ENCODE data around the gene CEP104. TPM values are rescaled to one million over a fixed set of nuclear protein-coding genes. Genes with fewer than 3 reads are reported as not detected.

Gene CEP104
- total and polyA plus RNA-seq, 8 donors: 9.2 to 37.7 (median 23.7) TPM

DNA sequence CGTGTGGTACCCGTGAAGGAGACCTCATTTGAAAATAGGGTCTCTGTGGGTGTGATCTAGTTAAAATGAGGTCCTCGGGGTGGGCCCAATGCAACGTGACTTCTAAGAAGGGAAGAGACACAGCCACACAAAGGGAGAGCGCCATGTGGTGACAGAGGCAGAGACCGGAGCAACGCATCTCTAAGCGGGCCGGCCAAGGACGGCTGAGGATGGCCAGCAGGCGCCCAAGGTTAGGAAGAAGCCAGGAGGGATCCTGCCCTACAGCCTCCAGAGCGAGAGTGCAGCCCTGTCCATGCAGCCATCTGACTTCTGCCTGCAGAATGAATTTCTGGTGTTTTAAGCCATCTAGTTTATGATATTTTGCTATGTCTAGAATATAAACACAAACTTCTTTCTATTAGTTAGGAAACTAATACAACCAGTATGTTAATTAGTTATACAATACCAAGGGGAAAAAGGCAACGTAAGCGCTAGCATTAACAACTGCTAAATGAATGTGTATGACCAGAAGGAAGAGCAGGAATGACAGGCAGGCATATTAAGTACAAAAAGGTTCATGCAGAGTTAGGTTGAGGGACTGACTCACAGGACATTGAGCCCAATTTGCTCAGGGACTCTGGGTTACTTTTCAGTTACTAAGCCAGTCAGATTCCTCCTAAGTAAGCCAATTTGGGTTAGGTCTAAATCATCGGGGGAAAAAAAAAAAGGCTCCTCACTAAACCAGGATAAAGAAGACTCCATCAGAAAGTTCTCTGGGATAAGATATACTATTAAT is 4.1 kb downstream of the CEP104 start:
- Histone ChIP-seq H3K36me3 (peaks cover 0 to 10% (median 6%) of the 10 kb centered on the region in 3 donors), H3K27me3 (no peaks in the 10 kb centered on the region), H3K9me3 (no peaks in the 10 kb centered on the region), H3K4me3 (no peak overlapping the region), H3K27ac (no peak overlapping the region), H3K4me1 (peaks cover 5 to 10% (median 7%) of the 10 kb centered on the region in 3 donors)
- 73 to 80% methylated on average over 15 of the region's 15 CpGs for WGBS, 2 donors
- intact Hi-C loops (cut with DNase I): no loop called here
- FAIRE-seq (no peak), ATAC-seq (no peak), DNase-seq (peak in 1 of 6 donors; percentile 34)
- TF ChIP-seq, protein P1, sequence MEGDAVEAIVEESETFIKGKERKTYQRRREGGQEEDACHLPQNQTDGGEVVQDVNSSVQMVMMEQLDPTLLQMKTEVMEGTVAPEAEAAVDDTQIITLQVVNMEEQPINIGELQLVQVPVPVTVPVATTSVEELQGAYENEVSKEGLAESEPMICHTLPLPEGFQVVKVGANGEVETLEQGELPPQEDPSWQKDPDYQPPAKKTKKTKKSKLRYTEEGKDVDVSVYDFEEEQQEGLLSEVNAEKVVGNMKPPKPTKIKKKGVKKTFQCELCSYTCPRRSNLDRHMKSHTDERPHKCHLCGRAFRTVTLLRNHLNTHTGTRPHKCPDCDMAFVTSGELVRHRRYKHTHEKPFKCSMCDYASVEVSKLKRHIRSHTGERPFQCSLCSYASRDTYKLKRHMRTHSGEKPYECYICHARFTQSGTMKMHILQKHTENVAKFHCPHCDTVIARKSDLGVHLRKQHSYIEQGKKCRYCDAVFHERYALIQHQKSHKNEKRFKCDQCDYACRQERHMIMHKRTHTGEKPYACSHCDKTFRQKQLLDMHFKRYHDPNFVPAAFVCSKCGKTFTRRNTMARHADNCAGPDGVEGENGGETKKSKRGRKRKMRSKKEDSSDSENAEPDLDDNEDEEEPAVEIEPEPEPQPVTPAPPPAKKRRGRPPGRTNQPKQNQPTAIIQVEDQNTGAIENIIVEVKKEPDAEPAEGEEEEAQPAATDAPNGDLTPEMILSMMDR (IDR thresholded peaks at IDR 0.05): no peak

DNA sequence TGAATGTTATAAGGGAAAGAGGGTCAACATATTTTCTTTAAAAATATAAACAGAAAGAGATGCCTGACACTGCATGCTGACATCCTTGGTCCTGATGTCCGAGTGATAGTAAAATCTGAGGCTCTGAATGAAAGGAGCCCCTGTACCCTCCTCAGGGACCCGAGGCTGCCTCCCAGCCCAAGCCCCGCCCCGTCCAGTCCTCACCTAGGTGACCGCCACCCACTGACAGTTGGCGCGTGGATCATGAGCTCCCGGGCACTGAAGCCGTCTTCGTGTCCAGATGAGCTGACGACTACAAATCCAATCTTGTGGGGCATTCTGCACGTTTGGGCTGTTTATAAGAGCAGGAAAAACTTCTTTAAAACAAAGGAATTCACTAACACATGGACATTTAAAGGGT is 4.9 kb downstream of the CEP104 start:
- H3K36me3 ChIP-seq: peaks cover 0 to 18% (median 6%) of the 10 kb centered on the region in 3 donors
- ATAC-seq: no peak

DNA sequence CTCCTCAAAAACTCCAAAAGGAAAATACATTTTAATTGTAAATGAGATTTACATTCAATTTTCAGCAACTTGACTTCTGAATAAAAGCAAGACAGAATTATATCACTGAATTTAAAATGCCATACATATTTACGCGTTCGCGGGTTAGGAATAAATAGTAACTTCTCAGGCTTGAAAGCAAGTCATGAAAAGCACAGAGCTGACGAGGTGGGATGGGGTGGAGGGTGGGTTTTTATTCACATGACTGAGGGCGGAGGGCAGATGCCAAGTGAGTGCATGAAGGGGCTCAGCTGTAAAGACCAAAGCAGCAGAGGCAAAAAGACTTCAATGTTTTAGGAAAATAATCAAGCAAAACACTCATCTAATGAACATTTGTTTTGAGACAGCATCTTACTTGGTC is 5.7 kb downstream of the CEP104 start:
- 95 to 96% methylated on average over 6 of the region's 6 CpGs for WGBS, 2 donors
- Histone ChIP-seq H3K36me3 (peaks cover 0 to 20% (median 6%) of the 10 kb centered on the region in 3 donors), H3K4me1 (peaks cover 5 to 10% (median 7%) of the 10 kb centered on the region in 3 donors), H3K9me3 (no peaks in the 10 kb centered on the region), H3K27ac (no peak overlapping the region), H3K27me3 (no peaks in the 10 kb centered on the region), H3K4me3 (no peak overlapping the region)
- intact Hi-C loops (cut with DNase I): no loop called here
- DNase-seq (peak in 1 of 6 donors; percentile 3), ATAC-seq (no peak), FAIRE-seq (no peak)
- TF ChIP-seq, protein P1 (IDR thresholded peaks at IDR 0.05): no peak

More for the DNA sequence above, 4.9 kb downstream of the CEP104 start:
- intact Hi-C loops (cut with DNase I): no loop called here
- DNase-seq (no peak), FAIRE-seq (no peak)
- Histone ChIP-seq H3K27me3 (no peaks in the 10 kb centered on the region), H3K9me3 (no peaks in the 10 kb centered on the region), H3K4me3 (no peak overlapping the region), H3K27ac (no peak overlapping the region), H3K4me1 (peaks cover 5 to 10% (median 7%) of the 10 kb centered on the region in 3 donors)
- 80 to 87% methylated on average over 12 of the region's 12 CpGs for WGBS, 2 donors
- TF ChIP-seq, protein P1 (IDR thresholded peaks at IDR 0.05): no peak

DNA sequence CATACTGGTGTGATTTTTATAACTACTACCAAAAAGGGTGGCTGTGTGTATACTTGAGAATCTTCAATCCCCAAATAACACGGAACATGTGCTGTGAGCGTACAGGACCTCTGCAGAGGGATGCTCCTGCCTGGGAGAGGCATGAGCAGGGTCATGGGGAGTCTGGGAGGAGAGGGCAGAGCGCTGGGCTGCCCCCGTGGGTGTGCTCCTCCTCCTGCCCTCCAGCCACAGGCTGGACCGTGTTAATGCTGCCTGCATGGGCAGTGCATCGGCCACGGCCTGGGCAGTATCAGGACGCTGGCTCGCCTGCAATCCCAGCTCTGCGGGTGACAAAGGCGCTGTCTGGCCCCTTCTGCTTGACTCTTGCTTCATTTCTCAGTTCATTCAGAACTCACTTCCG is 6.2 kb downstream of the CEP104 start:
- TF ChIP-seq, protein P1 (IDR thresholded peaks at IDR 0.05): no peak
- H3K4me1 ChIP-seq: peaks cover 4 to 7% (median 5%) of the 10 kb centered on the region in 3 donors
- DNase-seq: peak in 1 of 6 donors; percentile 39
- ATAC-seq: no peak
- no peak for FAIRE-seq
- H3K36me3 ChIP-seq: peaks cover 0 to 20% (median 6%) of the 10 kb centered on the region in 3 donors
- no peak overlapping the region for H3K27ac ChIP-seq
- H3K27me3 ChIP-seq: no peaks in the 10 kb centered on the region
- WGBS, 2 donors: 85 to 90% methylated on average over 12 of the region's 12 CpGs
- H3K4me3 ChIP-seq: no peak overlapping the region
- intact Hi-C loops (cut with DNase I): no loop called here
- H3K9me3 ChIP-seq: no peaks in the 10 kb centered on the region

DNA sequence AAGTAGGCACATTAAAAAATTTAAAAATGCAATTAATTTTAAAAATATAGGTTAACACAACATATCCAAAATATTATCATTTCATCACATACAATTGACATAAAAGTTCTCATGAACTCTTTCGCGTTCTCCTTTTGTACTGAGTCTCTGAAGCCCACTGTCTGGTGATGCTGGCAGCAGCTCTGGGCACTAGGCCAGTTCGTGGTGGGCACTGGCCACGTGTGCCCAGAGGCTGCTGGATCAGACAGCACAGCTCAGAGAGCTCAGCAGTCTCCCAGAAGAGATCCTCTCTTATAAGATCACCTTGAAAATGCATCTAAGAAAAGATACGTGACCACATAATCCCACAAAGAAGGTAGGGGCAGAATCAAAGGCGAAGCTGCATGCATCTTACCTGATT is 9.9 kb downstream of the CEP104 start:
- Histone ChIP-seq H3K27me3 (no peaks in the 10 kb centered on the region), H3K27ac (no peak overlapping the region), H3K4me1 (no peaks in the 10 kb centered on the region), H3K9me3 (no peaks in the 10 kb centered on the region), H3K4me3 (no peak overlapping the region), H3K36me3 (peaks cover 0 to 43% (median 6%) of the 10 kb centered on the region in 3 donors)
- FAIRE-seq (no peak), ATAC-seq (no peak), DNase-seq (no peak)
- 78 to 86% methylated on average over 6 of the region's 6 CpGs for WGBS, 2 donors
- TF ChIP-seq, protein P1 (IDR thresholded peaks at IDR 0.05): no peak
- intact Hi-C loops (cut with DNase I): no loop called here

All from pancreas (tissue), 10 donors.